Neuronal stem cell (in vitro differentiated cells): ENCODE results near the gene NAALADL2.

Experiments
- DNase-seq: peaks from one replicate; pipeline ENCODE4 v3.0.0-alpha.2; 2013; ENCODE audit warnings: low spot score
- H2AFZ ChIP-seq: one replicate; pipeline ENCODE4 v1.6.1; 2013; ENCODE audit warnings: mild to moderate bottlenecking, low read length, inconsistent platforms
- H2AK5ac ChIP-seq: 2 replicates; pipeline ENCODE4 v1.6.1; 2013; ENCODE audit warnings: low read depth, mild to moderate bottlenecking, inconsistent platforms, low read length, moderate library complexity, mixed read lengths
- H2BK120ac ChIP-seq: 2 replicates; pipeline ENCODE4 v1.6.1; 2013; ENCODE audit warnings: low read depth, mild to moderate bottlenecking, inconsistent platforms, low read length, moderate library complexity, mixed read lengths
- H2BK12ac ChIP-seq: one replicate; pipeline ENCODE4 v1.6.1; 2013; ENCODE audit warnings: low read length, inconsistent platforms
- H2BK15ac ChIP-seq: 2 replicates; pipeline ENCODE4 v1.6.1; 2013; ENCODE audit warnings: mild to moderate bottlenecking, low read length, inconsistent platforms, mixed read lengths
- H2BK5ac ChIP-seq: one replicate; pipeline ENCODE4 v1.6.1; 2013; ENCODE audit warnings: inconsistent platforms, mild to moderate bottlenecking, low read length, moderate library complexity
- H3K14ac ChIP-seq: one replicate; pipeline ENCODE4 v1.6.1; 2013; ENCODE audit warnings: low read length, inconsistent platforms
- H3K18ac ChIP-seq: 2 replicates; pipeline ENCODE4 v1.6.1; 2013; ENCODE audit warnings: low read length, inconsistent platforms
- H3K23ac ChIP-seq: 2 replicates; pipeline ENCODE4 v1.6.1; 2013; ENCODE audit warnings: low read depth, mild to moderate bottlenecking, mixed read lengths, low read length, inconsistent platforms; ENCODE audit not compliant: poor library complexity
- H3K27ac ChIP-seq: replicated peaks from 3 replicates; pipeline ENCODE4 v1.5.1; 2013; ENCODE audit warnings: low read length, inconsistent platforms
- H3K27me3 ChIP-seq, 3 experiments: 2 replicates each; pipeline ENCODE4 v1.6.1; 2013; ENCODE audit warnings: low read length in 3 of 3, mild to moderate bottlenecking in 2 of 3, inconsistent platforms in 1 of 3, low read depth in 1 of 3, mixed read lengths in 1 of 3, moderate library complexity in 1 of 3; ENCODE audit not compliant: control insufficient read depth in 3 of 3, insufficient read depth in 3 of 3
- H3K36me3 ChIP-seq, 2 donors: replicated peaks in 1 of 2; 2 replicates each; pipeline ENCODE4 v1.6.1; 2013; ENCODE audit warnings: low read length in 2 of 2; ENCODE audit not compliant: control insufficient read depth in 2 of 2, insufficient read depth in 2 of 2
- H3K4ac ChIP-seq: 2 replicates; pipeline ENCODE4 v1.6.1; 2013; ENCODE audit warnings: inconsistent platforms, mild to moderate bottlenecking, low read length, moderate library complexity
- H3K4me1 ChIP-seq, 2 donors: 1 replicate in 1 of 2; 2 replicates in 1 of 2; pipeline ENCODE4 v1.6.1; 2013; ENCODE audit warnings: low read length in 2 of 2, low read depth in 1 of 2; ENCODE audit not compliant: control insufficient read depth in 2 of 2, insufficient read depth in 1 of 2
- H3K4me2 ChIP-seq: one replicate; pipeline ENCODE4 v1.6.1; 2013; ENCODE audit warnings: mild to moderate bottlenecking, low read length, inconsistent platforms; ENCODE audit not compliant: insufficient read depth, poor library complexity, severe bottlenecking
- H3K4me3 ChIP-seq, 2 donors: 2 replicates each; pipeline ENCODE4 v1.5.1; 2013; ENCODE audit warnings: low read length in 2 of 2, mild to moderate bottlenecking in 2 of 2, inconsistent platforms in 1 of 2, moderate library complexity in 1 of 2
- H3K79me1 ChIP-seq: one replicate; pipeline ENCODE4 v1.6.1; 2013; ENCODE audit warnings: low read depth, mild to moderate bottlenecking, inconsistent platforms, low read length, moderate library complexity
- H3K9ac ChIP-seq: one replicate; pipeline ENCODE4 v1.6.1; 2013; ENCODE audit warnings: mild to moderate bottlenecking, low read depth, low read length, inconsistent platforms; ENCODE audit not compliant: poor library complexity
- H3K9me3 ChIP-seq, 2 donors: replicated peaks in 1 of 2; 2 replicates each; pipeline versions ENCODE3 to v1.6.1; 2013; ENCODE audit warnings: low read length in 2 of 2, mild to moderate bottlenecking in 2 of 2, inconsistent platforms in 1 of 2, low read depth in 1 of 2, mixed read lengths in 1 of 2, moderate library complexity in 1 of 2; ENCODE audit not compliant: control insufficient read depth in 2 of 2, insufficient read depth in 1 of 2
- H4K8ac ChIP-seq: one replicate; pipeline ENCODE4 v1.6.1; 2013; ENCODE audit warnings: low read depth, mild to moderate bottlenecking, inconsistent platforms, low read length, moderate library complexity
- H4K91ac ChIP-seq: one replicate; pipeline ENCODE4 v1.6.1; 2013; ENCODE audit warnings: low read length, low read depth, mild to moderate bottlenecking, inconsistent platforms; ENCODE audit not compliant: poor library complexity
- WGBS, 2 donors: extraction: QIAGEN DNeasy Blood & Tissue Kit; methylation state at CpG; one replicate each; pipeline ENCODE4 v1.1.7; 2013; ENCODE audit warnings: missing lambda C conversion rate in 2 of 2, mixed read lengths in 1 of 2; ENCODE audit not compliant: insufficient read length in 2 of 2, insufficient replicate concordance in 1 of 2; ENCODE audit errors: extremely low coverage in 2 of 2; 5-methylcytosine and 5-hydroxymethylcytosine counted together

Gene NAALADL2

DNA sequence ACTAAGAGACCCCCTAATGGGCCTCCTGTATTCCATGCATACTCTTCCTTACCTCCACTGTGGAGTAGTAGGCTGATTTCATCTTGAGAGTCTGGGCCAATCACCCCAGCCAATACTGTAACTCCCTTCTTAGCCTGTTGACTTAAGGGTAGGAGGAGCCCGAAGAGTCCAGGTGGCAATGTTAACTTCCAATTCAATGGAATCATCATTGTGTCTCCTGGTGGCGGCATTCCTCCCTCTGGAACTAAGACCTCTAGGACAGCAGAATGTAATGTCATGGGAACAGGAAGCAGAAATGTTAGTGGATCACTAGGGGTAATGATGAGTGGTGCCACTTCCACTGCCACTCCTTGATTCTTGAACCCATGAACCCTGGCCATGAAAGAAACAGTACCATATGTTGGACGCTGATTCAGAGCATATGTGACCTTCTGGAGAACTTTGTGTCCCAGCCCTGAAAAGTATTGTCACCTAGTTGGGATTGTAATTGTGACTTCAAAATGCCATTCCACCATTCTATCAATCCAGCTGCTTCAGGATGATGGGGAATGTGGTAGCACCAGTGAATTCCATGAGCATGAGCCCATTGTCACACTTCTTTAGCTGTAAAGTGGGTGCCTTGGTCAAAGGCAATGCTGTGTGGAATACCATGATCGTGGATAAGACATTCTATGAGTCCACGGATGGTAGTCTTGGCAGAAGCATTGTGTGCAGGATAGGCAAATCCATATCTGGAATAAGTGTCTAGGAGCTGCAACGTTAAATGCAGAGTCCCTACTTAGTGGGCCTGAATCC lies 24.9 kb downstream of the NAALADL2 start:
- Histone ChIP-seq H3K36me3 (no peaks in the 10 kb centered on the region), H3K27me3 (no peaks in the 10 kb centered on the region), H3K9me3 (no peaks in the 10 kb centered on the region), H2BK12ac (no peak overlapping the region), H2AFZ (no peak overlapping the region), H2BK15ac (no peak overlapping the region), H3K4ac (no peak overlapping the region), H3K9ac (no peak overlapping the region), H3K4me1 (no peaks in the 10 kb centered on the region), H3K18ac (no peak overlapping the region), H2BK5ac (no peak overlapping the region), H3K27ac (no peak overlapping the region), H2BK120ac (no peak overlapping the region), H2AK5ac (no peak overlapping the region), H4K8ac (no peak overlapping the region), H3K4me2 (no peak overlapping the region), H3K4me3 (no peak overlapping the region), H3K23ac (no peak overlapping the region), H3K14ac (no peak overlapping the region), H4K91ac (no peak overlapping the region), H3K79me1 (no peaks in the 10 kb centered on the region)
- DNase-seq, result no peak
- WGBS, 2 donors, result no CpG with 5 or more reads among the region's 6 CpGs

DNA sequence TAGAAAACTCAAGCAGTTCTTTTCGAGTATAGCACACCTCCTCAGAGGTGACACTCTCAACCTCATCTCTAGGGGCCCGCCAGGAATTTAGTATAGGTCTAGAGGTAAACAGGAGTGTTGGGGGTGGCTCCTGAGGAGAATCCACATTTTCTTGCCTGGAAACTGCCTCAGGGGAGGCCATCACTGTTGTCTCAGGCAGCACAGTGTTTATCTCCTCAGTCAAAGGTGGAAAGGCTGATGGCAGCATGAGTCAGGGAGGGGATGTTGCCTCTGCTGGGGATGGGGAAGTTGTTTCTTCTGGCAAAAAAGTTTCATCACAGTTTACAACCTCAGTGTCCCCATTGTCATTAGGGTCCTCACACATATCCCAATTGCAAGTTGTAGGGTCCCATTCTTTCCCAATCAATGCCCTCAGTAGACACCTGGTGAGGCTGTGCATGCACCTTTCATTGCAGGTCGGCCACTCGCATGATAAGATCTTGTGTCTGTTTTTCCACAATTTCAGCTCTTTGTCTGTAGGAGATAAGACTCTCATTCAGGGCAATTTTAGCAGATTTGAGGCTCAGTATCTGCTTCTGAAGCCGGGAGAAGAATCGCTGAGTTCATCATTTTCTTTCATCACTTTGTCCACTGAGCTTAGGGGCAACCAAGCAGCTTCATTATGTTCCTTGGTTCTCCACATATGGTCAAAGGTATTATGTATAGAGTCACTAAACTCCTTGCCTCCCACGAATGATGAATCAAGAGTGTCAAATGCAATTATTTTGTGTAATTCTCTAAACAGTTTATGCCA lies 25.8 kb downstream of the NAALADL2 start:
- no peak overlapping the region for H2BK12ac ChIP-seq
- no CpG with 5 or more reads among the region's 7 CpGs for WGBS, 2 donors

GRCh38 chr3:174891524-174892203 lies 32.5 kb downstream of the NAALADL2 start:
- H3K4me1 ChIP-seq, result no peaks in the 10 kb centered on the region
- H2AK5ac ChIP-seq, result no peak overlapping the region
- DNase-seq, result no peak

More for the DNA sequence above, 25.8 kb downstream of the NAALADL2 start:
- no peak overlapping the region for H2AFZ ChIP-seq
- no peak overlapping the region for H2BK5ac ChIP-seq
- no peaks in the 10 kb centered on the region for H3K79me1 ChIP-seq
- H3K9ac ChIP-seq, result no peak overlapping the region
- no peak overlapping the region for H2BK120ac ChIP-seq
- no peaks in the 10 kb centered on the region for H3K27me3 ChIP-seq
- no peak overlapping the region for H4K91ac ChIP-seq
- no peaks in the 10 kb centered on the region for H3K9me3 ChIP-seq
- no peaks in the 10 kb centered on the region for H3K36me3 ChIP-seq
- no peak overlapping the region for H3K14ac ChIP-seq
- no peak overlapping the region for H3K4me2 ChIP-seq
- no peak overlapping the region for H4K8ac ChIP-seq
- no peak overlapping the region for H3K23ac ChIP-seq
- no peak overlapping the region for H3K18ac ChIP-seq
- no peak overlapping the region for H2BK15ac ChIP-seq
- no peak for DNase-seq
- no peak overlapping the region for H2AK5ac ChIP-seq
- H3K27ac ChIP-seq, result no peak overlapping the region
- H3K4me3 ChIP-seq, result no peak overlapping the region
- H3K4ac ChIP-seq, result no peak overlapping the region
- no peaks in the 10 kb centered on the region for H3K4me1 ChIP-seq

GRCh38 chr3:174907027-174907426 lies 47.9 kb downstream of the NAALADL2 start:
- Histone ChIP-seq H2AK5ac (no peak overlapping the region), H2BK120ac (no peak overlapping the region), H3K4me3 (no peak overlapping the region), H3K4me1 (no peaks in the 10 kb centered on the region), H4K8ac (no peak overlapping the region), H3K4me2 (no peak overlapping the region), H2BK15ac (no peak overlapping the region), H3K27me3 (no peaks in the 10 kb centered on the region), H3K9me3 (no peaks in the 10 kb centered on the region), H3K18ac (no peak overlapping the region), H4K91ac (no peak overlapping the region), H2AFZ (no peak overlapping the region), H3K4ac (no peak overlapping the region), H3K14ac (no peak overlapping the region), H3K27ac (no peak overlapping the region), H3K79me1 (no peaks in the 10 kb centered on the region), H3K23ac (no peak overlapping the region), H2BK5ac (no peak overlapping the region), H3K36me3 (no peaks in the 10 kb centered on the region), H3K9ac (no peak overlapping the region), H2BK12ac (no peak overlapping the region)
- DNase-seq, result no peak

More at GRCh38 chr3:174891524-174892203, 32.5 kb downstream of the NAALADL2 start:
- no CpG with 5 or more reads among the region's 6 CpGs for WGBS, 2 donors
- no peak overlapping the region for H3K4ac ChIP-seq
- no peak overlapping the region for H2BK5ac ChIP-seq
- H2AFZ ChIP-seq, result no peak overlapping the region
- H3K27ac ChIP-seq, result no peak overlapping the region
- no peak overlapping the region for H3K4me3 ChIP-seq
- no peak overlapping the region for H4K91ac ChIP-seq
- H3K23ac ChIP-seq, result no peak overlapping the region
- no peak overlapping the region for H2BK15ac ChIP-seq
- H3K4me2 ChIP-seq, result peak overlapping the region; percentile 2
- no peaks in the 10 kb centered on the region for H3K27me3 ChIP-seq
- no peak overlapping the region for H3K9ac ChIP-seq
- H2BK120ac ChIP-seq, result no peak overlapping the region
- no peak overlapping the region for H3K14ac ChIP-seq
- H3K9me3 ChIP-seq, result no peaks in the 10 kb centered on the region
- H4K8ac ChIP-seq, result no peak overlapping the region
- H2BK12ac ChIP-seq, result no peak overlapping the region
- no peaks in the 10 kb centered on the region for H3K36me3 ChIP-seq
- no peak overlapping the region for H3K18ac ChIP-seq
- no peaks in the 10 kb centered on the region for H3K79me1 ChIP-seq
